NCI-H82 treated with DMSO at 0.1 percent for 48 hours (cell line): ENCODE results near the gene FAM229B.
"Not testable (repeated sequence)": the region's sequence is repeated elsewhere in the genome, so short reads cannot be mapped to it uniquely, and the experiment has no call there.

Source experiments
- DNase-seq: peaks from one replicate; lab custom pipeline; 2025; ENCODE audit not compliant: unreplicated experiment; lab: John Stamatoyannopoulos, UW

Gene FAM229B

GRCh38 chr6:112087136-112087911 lies at the start of gene FAM229B, which contains the start of gene TUBE1:
Gene FAM229B (plus strand): TSS chr6:112087591. CDS start chr6:112099284, 11,693 bp downstream.
Gene TUBE1 (minus strand): TSS chr6:112087482. CDS start chr6:112087434, 48 bp downstream.
- peak; percentile 95 for DNase-seq

GRCh38 chr6:112037783-112038216 lies 49.6 kb upstream of the FAM229B start:
- DNase-seq: no peak

GRCh38 chr6:112038268-112038667 lies 49.1 kb upstream of the FAM229B start:
- DNase-seq: no peak

- DNase-seq: no peak
Observed at GRCh38 chr6:112038756-112039430, 48.5 kb upstream of the FAM229B start.

- DNase-seq: no peak
Observed at GRCh38 chr6:112039431-112039770, 48.0 kb upstream of the FAM229B start.

- no peak for DNase-seq
Observed at GRCh38 chr6:112040956-112041355, 46.4 kb upstream of the FAM229B start.

GRCh38 chr6:112041535-112041934 lies 45.9 kb upstream of the FAM229B start:
- DNase-seq: no peak

GRCh38 chr6:112043032-112044007 lies 44.1 kb upstream of the FAM229B start:
- peak; percentile 91 for DNase-seq

GRCh38 chr6:112044196-112044595 lies 43.2 kb upstream of the FAM229B start:
- no peak for DNase-seq

- DNase-seq: no peak
Observed at GRCh38 chr6:112044856-112045255, 42.5 kb upstream of the FAM229B start.

GRCh38 chr6:112047523-112047922 lies 39.9 kb upstream of the FAM229B start:
- DNase-seq: not testable (repeated sequence)

GRCh38 chr6:112049026-112049799 lies 38.2 kb upstream of the FAM229B start:
- DNase-seq: no peak

GRCh38 chr6:112049996-112050395 lies 37.4 kb upstream of the FAM229B start:
- no peak for DNase-seq

GRCh38 chr6:112050429-112050828 lies 37.0 kb upstream of the FAM229B start:
- no peak for DNase-seq

GRCh38 chr6:112051251-112051740 lies 36.1 kb upstream of the FAM229B start:
- not testable (repeated sequence) for DNase-seq

GRCh38 chr6:112054001-112054400 lies 33.4 kb upstream of the FAM229B start, which contains the start of gene CCN6:
Gene CCN6 (plus strand): TSS chr6:112054104. CDS start chr6:112054358, 254 bp downstream.
- DNase-seq: no peak

GRCh38 chr6:112054555-112055190 lies 32.7 kb upstream of the FAM229B start:
- DNase-seq: no peak

- no peak for DNase-seq
Observed at GRCh38 chr6:112058243-112059032, 29.0 kb upstream of the FAM229B start.

GRCh38 chr6:112061605-112062004 lies 25.8 kb upstream of the FAM229B start:
- no peak for DNase-seq
